CD14-positive monocyte (primary cell): ENCODE data around the gene COL13A1. TPM values are rescaled to one million over a fixed set of nuclear protein-coding genes. Genes with fewer than 3 reads are reported as not detected.

Source experiments
- DNase-seq, 3 donors: peaks; one replicate each; pipeline ENCODE4 v3.0.0-alpha.2; 2011 to 2022
- H2AFZ ChIP-seq: 2 replicates; pipeline ENCODE4 v1.6.0; 2012; ENCODE audit warnings: mild to moderate bottlenecking, low read depth, low read length, inconsistent platforms; ENCODE audit not compliant: insufficient read depth, poor library complexity, severe bottlenecking
- H3K27ac ChIP-seq, 2 donors: 1 replicate in 1 of 2; 2 replicates in 1 of 2; pipeline ENCODE4 v1.5.1; 2012 to 2013; ENCODE audit warnings: low read length in 2 of 2, control low read depth in 1 of 2, inconsistent platforms in 1 of 2, low read depth in 1 of 2, mild to moderate bottlenecking in 1 of 2
- H3K27me3 ChIP-seq, 2 donors: one replicate each; pipeline versions ENCODE4 v1.6.0 to v1.6.1; 2011 to 2013; ENCODE audit warnings: low read length in 2 of 2; ENCODE audit not compliant: control insufficient read depth in 2 of 2, insufficient read depth in 2 of 2
- H3K36me3 ChIP-seq, 2 donors: replicated peaks in 1 of 2; 1 replicate in 1 of 2; 2 replicates in 1 of 2; pipeline versions ENCODE4 v1.5.1 to v1.6.1; 2012 to 2013; ENCODE audit warnings: low read length in 2 of 2, control low read depth in 1 of 2, inconsistent platforms in 1 of 2, mild to moderate bottlenecking in 1 of 2; ENCODE audit not compliant: insufficient read depth in 2 of 2, control insufficient read depth in 1 of 2
- H3K4me1 ChIP-seq, 2 donors: 1 replicate in 1 of 2; 2 replicates in 1 of 2; pipeline versions ENCODE4 v1.5.1 to v1.6.1; 2012 to 2013; ENCODE audit warnings: low read length in 2 of 2, control low read depth in 1 of 2, inconsistent platforms in 1 of 2, mild to moderate bottlenecking in 1 of 2, moderate library complexity in 1 of 2; ENCODE audit not compliant: insufficient read depth in 2 of 2, control insufficient read depth in 1 of 2
- H3K4me2 ChIP-seq: replicated peaks from 2 replicates; pipeline ENCODE3; 2012; ENCODE audit warnings: low read length, moderate library complexity, mild to moderate bottlenecking; ENCODE audit not compliant: poor library complexity, severe bottlenecking; ENCODE audit errors: extremely low read depth
- H3K4me3 ChIP-seq, 3 experiments: fragments of 200-600 bp in 1 of 3; sonication (generic) in 1 of 3; replicated peaks in 1 of 3; 1 replicate in 2 of 3; 2 replicates in 1 of 3; pipeline ENCODE4 v1.5.1; 2011 to 2013; ENCODE audit warnings: low read length in 3 of 3, mild to moderate bottlenecking in 3 of 3, control low read depth in 2 of 3, low read depth in 2 of 3, inconsistent platforms in 1 of 3, moderate library complexity in 1 of 3
- H3K79me2 ChIP-seq: 2 replicates; pipeline ENCODE4 v1.6.0; 2012; ENCODE audit warnings: mild to moderate bottlenecking, control low read depth, inconsistent platforms, low read length, moderate library complexity; ENCODE audit not compliant: insufficient read depth
- H3K9ac ChIP-seq: 2 replicates; pipeline ENCODE4 v1.6.0; 2017; ENCODE audit warnings: low read length, mild to moderate bottlenecking; ENCODE audit not compliant: insufficient read depth, poor library complexity, severe bottlenecking
- H3K9me3 ChIP-seq, 2 donors: replicated peaks in 1 of 2; 1 replicate in 1 of 2; 2 replicates in 1 of 2; pipeline versions ENCODE4 v1.5.1 to v1.6.1; 2012 to 2013; ENCODE audit warnings: low read length in 2 of 2, control low read depth in 1 of 2; ENCODE audit not compliant: control insufficient read depth in 1 of 2, insufficient read depth in 1 of 2
- H4K20me1 ChIP-seq: 2 replicates; pipeline ENCODE4 v1.6.0; 2012; ENCODE audit warnings: mild to moderate bottlenecking, low read length, control low read depth, moderate library complexity; ENCODE audit not compliant: insufficient read depth
- H3K27ac Mint-ChIP-seq, 7 donors: one replicate each; pipeline ENCODE4 v1.8.0; 2020; ENCODE audit warnings: mild to moderate bottlenecking in 7 of 7, mixed read lengths in 7 of 7, moderate library complexity in 6 of 7, inconsistent platforms in 2 of 7
- H3K27me3 Mint-ChIP-seq, 3 donors: one replicate each; pipeline ENCODE4 v1.8.0; 2021 to 2022; ENCODE audit warnings: low read depth in 3 of 3, mild to moderate bottlenecking in 3 of 3, mixed read lengths in 3 of 3, moderate library complexity in 3 of 3, inconsistent platforms in 1 of 3
- H3K36me3 Mint-ChIP-seq, 2 donors: one replicate each; pipeline ENCODE4 v1.8.0; 2020; ENCODE audit warnings: mixed read lengths in 2 of 2, inconsistent platforms in 1 of 2, mild to moderate bottlenecking in 1 of 2
- H3K4me1 Mint-ChIP-seq: one replicate; pipeline ENCODE4 v1.8.0; 2020; ENCODE audit warnings: mild to moderate bottlenecking, mixed read lengths
- H3K4me3 Mint-ChIP-seq, 2 donors: one replicate each; pipeline ENCODE4 v1.8.0; 2020; ENCODE audit warnings: mild to moderate bottlenecking in 2 of 2, mixed read lengths in 2 of 2, moderate library complexity in 1 of 2
- H3K9me3 Mint-ChIP-seq, 7 donors: one replicate each; pipeline ENCODE4 v1.8.0; 2020 to 2022; ENCODE audit warnings: mixed read lengths in 7 of 7, mild to moderate bottlenecking in 6 of 7, moderate library complexity in 6 of 7, inconsistent platforms in 2 of 7
- WGBS: methylation state at CpG from one replicate; pipeline ENCODE4 v1.1.5; 2013; ENCODE audit warnings: missing lambda C conversion rate; ENCODE audit not compliant: insufficient coverage; 5-methylcytosine and 5-hydroxymethylcytosine counted together
- intact Hi-C, 2 donors: fragments of 100-400 bp; cut with micrococcal nuclease; formaldehyde crosslinking; loops; one replicate each; pipeline versions ENCODE4 v1.15.0 to v1.15.1; 2023
- polyA plus RNA-seq, 3 donors: library from polyadenylated mRNA; depleted of rRNA in 1 of 3; unstranded in 2 of 3; stranded (reverse) in 1 of 3; fragments of 300-500 nt in 2 of 3; fragments of >200 nt in 1 of 3; fragmentation: Illumina TruSeq in 2 of 3; gene quantifications; 1 replicate in 2 of 3; 2 replicates in 1 of 3; pipeline ENCODE4 v1.2.3, GENCODE V29; 2012 to 2021
- TF ChIP-seq, protein P1 (sequence below): fragments of 200-600 bp; IDR thresholded peaks from one replicate; pipeline ENCODE4 v1.8.0; 2022; ENCODE audit warnings: antibody characterized with exemption, mild to moderate bottlenecking

COL13A1 gene
- polyA plus RNA-seq, 3 donors: not detected

DNA sequence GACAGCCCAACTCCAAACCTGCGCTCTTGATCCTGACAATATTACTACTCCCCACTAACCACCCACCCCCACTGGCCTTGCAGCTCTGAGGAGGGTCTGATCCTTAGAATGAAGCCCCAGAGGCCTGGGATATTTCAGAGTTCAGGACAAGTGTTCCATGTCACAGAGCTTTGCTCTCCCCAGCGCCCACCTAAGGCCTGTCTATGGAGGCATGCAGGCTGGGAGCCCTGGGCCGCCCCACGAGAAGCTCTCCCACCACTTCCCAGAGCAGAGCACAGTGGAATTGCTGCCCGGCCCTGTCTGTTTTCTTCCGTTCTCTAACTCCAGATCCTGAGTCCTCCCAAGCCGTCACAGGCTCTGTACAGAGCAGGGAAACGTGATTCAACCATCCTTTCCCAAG lies 74.6 kb downstream of the COL13A1 start:
- no peak for DNase-seq

DNA sequence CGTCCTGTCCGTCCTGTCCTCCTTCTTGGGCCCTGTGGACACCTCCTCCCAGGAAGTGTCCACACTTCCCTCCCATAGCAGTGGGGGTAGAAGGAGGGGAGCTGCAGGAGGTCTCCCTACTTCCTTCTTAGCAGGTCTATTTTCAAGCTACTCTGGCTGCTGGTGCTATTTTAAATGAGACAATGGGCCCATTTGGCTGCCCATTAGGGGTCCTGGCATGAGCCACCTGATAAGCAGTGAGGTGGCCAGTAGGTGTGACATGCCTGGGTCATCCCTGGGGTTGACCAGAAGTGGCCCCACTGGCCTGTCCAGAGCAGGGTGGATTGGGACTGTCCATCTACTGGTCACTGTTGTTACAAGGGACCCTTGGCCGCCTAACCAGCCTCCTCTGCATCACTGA lies 75.2 kb downstream of the COL13A1 start:
- Histone ChIP-seq H3K9me3 (no peaks in the 10 kb centered on the region), H3K27ac (no peak overlapping the region), H3K27me3 (no peaks in the 10 kb centered on the region), H3K4me1 (no peaks in the 10 kb centered on the region), H2AFZ (no peak overlapping the region), H3K36me3 (no peaks in the 10 kb centered on the region), H3K79me2 (no peaks in the 10 kb centered on the region), H4K20me1 (no peaks in the 10 kb centered on the region), H3K4me2 (no peak overlapping the region), H3K9ac (no peak overlapping the region), H3K4me3 (no peak overlapping the region)
- H3K27me3 Mint-ChIP-seq: peaks cover 7 to 16% (median 9%) of the 10 kb centered on the region in 3 donors
- WGBS: 100% methylated on average over 1 of the region's 3 CpGs
- no peak overlapping the region for H3K4me3 Mint-ChIP-seq
- no peak overlapping the region for H3K27ac Mint-ChIP-seq
- H3K4me1 Mint-ChIP-seq: peaks cover 2% of the 10 kb centered on the region
- H3K36me3 Mint-ChIP-seq: no peaks in the 10 kb centered on the region
- DNase-seq: no peak
- H3K9me3 Mint-ChIP-seq: peaks cover 0 to 2% (median 0%) of the 10 kb centered on the region in 7 donors
- intact Hi-C loops: no loop called here
- TF ChIP-seq, protein P1, sequence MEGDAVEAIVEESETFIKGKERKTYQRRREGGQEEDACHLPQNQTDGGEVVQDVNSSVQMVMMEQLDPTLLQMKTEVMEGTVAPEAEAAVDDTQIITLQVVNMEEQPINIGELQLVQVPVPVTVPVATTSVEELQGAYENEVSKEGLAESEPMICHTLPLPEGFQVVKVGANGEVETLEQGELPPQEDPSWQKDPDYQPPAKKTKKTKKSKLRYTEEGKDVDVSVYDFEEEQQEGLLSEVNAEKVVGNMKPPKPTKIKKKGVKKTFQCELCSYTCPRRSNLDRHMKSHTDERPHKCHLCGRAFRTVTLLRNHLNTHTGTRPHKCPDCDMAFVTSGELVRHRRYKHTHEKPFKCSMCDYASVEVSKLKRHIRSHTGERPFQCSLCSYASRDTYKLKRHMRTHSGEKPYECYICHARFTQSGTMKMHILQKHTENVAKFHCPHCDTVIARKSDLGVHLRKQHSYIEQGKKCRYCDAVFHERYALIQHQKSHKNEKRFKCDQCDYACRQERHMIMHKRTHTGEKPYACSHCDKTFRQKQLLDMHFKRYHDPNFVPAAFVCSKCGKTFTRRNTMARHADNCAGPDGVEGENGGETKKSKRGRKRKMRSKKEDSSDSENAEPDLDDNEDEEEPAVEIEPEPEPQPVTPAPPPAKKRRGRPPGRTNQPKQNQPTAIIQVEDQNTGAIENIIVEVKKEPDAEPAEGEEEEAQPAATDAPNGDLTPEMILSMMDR: no peak

More for the DNA sequence above, 74.6 kb downstream of the COL13A1 start:
- H3K79me2 ChIP-seq: no peaks in the 10 kb centered on the region
- no peak overlapping the region for H3K27ac ChIP-seq
- Mint-ChIP-seq H3K27ac (no peak overlapping the region), H3K4me3 (no peak overlapping the region), H3K27me3 (peaks cover 4 to 18% (median 9%) of the 10 kb centered on the region in 3 donors), H3K4me1 (peaks cover 2% of the 10 kb centered on the region), H3K36me3 (no peaks in the 10 kb centered on the region), H3K9me3 (peaks cover 0 to 2% (median 0%) of the 10 kb centered on the region in 7 donors)
- TF ChIP-seq, protein P1: no peak
- H4K20me1 ChIP-seq: no peaks in the 10 kb centered on the region
- no peak overlapping the region for H3K4me3 ChIP-seq
- intact Hi-C loops: no loop called here
- no peak overlapping the region for H2AFZ ChIP-seq
- H3K4me1 ChIP-seq: no peaks in the 10 kb centered on the region
- H3K9me3 ChIP-seq: no peaks in the 10 kb centered on the region
- no peak overlapping the region for H3K9ac ChIP-seq
- no peaks in the 10 kb centered on the region for H3K27me3 ChIP-seq
- WGBS: 90% methylated on average over 8 of the region's 8 CpGs
- H3K36me3 ChIP-seq: no peaks in the 10 kb centered on the region
- H3K4me2 ChIP-seq: no peak overlapping the region
